SK-N-MC (cell line): ENCODE data around the gene CC2D2B.

Experiments
- EZH2 ChIP-seq: fragments of 200-600 bp; sonication (generic); IDR thresholded peaks from one replicate; pipeline ENCODE4 v1.6.1; 2017; ENCODE audit warnings: antibody characterized with exemption
- FOXP2 ChIP-seq: optimal IDR thresholded peaks from 2 replicates; pipeline ENCODE3; 2011; ENCODE audit warnings: mild to moderate bottlenecking, moderate library complexity; ENCODE audit not compliant: insufficient read depth; ENCODE audit errors: extremely low read length, control extremely low read depth
- POLR2AphosphoS5 ChIP-seq: IDR thresholded peaks from 2 replicates; pipeline ENCODE4 v1.6.1; 2012; ENCODE audit warnings: mild to moderate bottlenecking, low read depth, low read length, borderline replicate concordance

DNA sequence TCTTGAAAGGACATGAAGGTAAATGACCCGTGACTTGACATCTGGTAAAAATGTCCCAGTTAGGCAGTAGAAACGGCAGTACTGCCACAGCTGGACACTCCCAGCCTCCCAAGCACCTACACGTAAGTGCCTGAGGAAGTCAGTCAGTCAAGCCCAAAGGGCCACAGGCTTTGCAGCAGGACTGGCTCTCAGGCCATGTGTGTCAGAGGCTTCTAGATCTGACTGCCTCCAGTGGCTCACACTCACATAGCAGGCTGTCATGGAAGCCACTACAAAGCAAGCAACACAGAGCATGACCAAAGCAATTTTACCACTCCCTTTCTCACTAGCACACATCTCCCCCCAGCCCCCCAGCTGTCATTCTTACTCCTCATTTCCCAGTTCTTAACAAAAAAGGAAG is 117.8 kb downstream of the CC2D2B start:
- TF ChIP-seq EZH2 (no peak), POLR2AphosphoS5 (no peak), FOXP2 (no peak)
